PC-9 (cell line): Measurements from ENCODE around the gene PBX4. TPM values are rescaled to one million over a fixed set of nuclear protein-coding genes. Genes with fewer than 3 reads are reported as not detected.

Experiments used
- BruUV-seq: library from RNA; stranded (reverse); fragments of 400-500 nt; replicated peaks from 2 replicates; lab custom pipeline; 2021; lab: Mats Ljungman, UMichigan
- CTCF ChIA-PET: fragments of 300-600 bp; sonication (Branson Sonifier 250); formaldehyde crosslinking; loops from one replicate; lab custom pipeline; 2022; ENCODE audit warnings: antibody characterized with exemption; lab: Charles Lee
- POLR2A ChIA-PET: fragments of 300-600 bp; sonication (Branson Sonifier 250); formaldehyde crosslinking; loops from one replicate; lab custom pipeline; 2022; ENCODE audit warnings: antibody characterized with exemption; ENCODE audit not compliant: unreplicated experiment; lab: Charles Lee
- DNase-seq, 2 experiments: peaks; one replicate each; pipeline versions ENCODE4 v3.0.0 to v3.0.0-alpha.2; 2015 to 2022; ENCODE audit warnings: mixed read lengths in 1 of 2
- H2AFZ ChIP-seq: fragments of 200-600 bp; sonication (generic); 2 replicates; pipeline ENCODE4 v1.8.1; 2017; ENCODE audit warnings: antibody characterized with exemption
- H3F3A ChIP-seq: fragments of 200-600 bp; sonication (generic); 2 replicates; pipeline ENCODE4 v1.8.1; 2017; ENCODE audit warnings: antibody characterized with exemption, mild to moderate bottlenecking, low read depth; ENCODE audit not compliant: insufficient read depth
- H3K27ac ChIP-seq: fragments of 200-600 bp; sonication (generic); 2 replicates; pipeline ENCODE4 v1.6.1; 2016; ENCODE audit warnings: mixed run types
- H3K27me3 ChIP-seq: fragments of 200-600 bp; sonication (generic); 2 replicates; pipeline ENCODE4 v1.6.1; 2016; ENCODE audit warnings: low read depth, mixed run types; ENCODE audit not compliant: insufficient read depth
- H3K36me3 ChIP-seq: fragments of 200-600 bp; sonication (generic); 2 replicates; pipeline ENCODE4 v1.6.1; 2016; ENCODE audit warnings: low read depth, mixed run types
- H3K4me1 ChIP-seq: fragments of 200-600 bp; sonication (generic); replicated peaks from 2 replicates; pipeline ENCODE4 v1.6.1; 2016; ENCODE audit warnings: mixed run types; ENCODE audit not compliant: insufficient read depth
- H3K4me2 ChIP-seq: fragments of 200-600 bp; sonication (generic); 2 replicates; pipeline ENCODE4 v1.6.1; 2017; ENCODE audit warnings: mixed run types
- H3K4me3 ChIP-seq: fragments of 200-600 bp; sonication (generic); 2 replicates; pipeline ENCODE4 v1.6.1; 2016; ENCODE audit warnings: mixed run types
- H3K79me2 ChIP-seq: fragments of 200-600 bp; sonication (generic); 2 replicates; pipeline ENCODE4 v1.6.1; 2017; ENCODE audit warnings: low read depth, mixed run types
- H3K9me2 ChIP-seq: fragments of 200-600 bp; sonication (generic); 2 replicates; pipeline ENCODE4 v1.8.1; 2017; ENCODE audit warnings: mild to moderate bottlenecking; ENCODE audit not compliant: insufficient read depth
- H3K9me3 ChIP-seq: fragments of 200-600 bp; sonication (generic); 2 replicates; pipeline ENCODE4 v1.8.1; 2016; ENCODE audit warnings: low read depth; ENCODE audit not compliant: insufficient read depth
- H4K20me1 ChIP-seq: fragments of 200-600 bp; sonication (generic); 2 replicates; pipeline ENCODE4 v1.8.1; 2017; ENCODE audit not compliant: insufficient read depth
- CTCF ChIP-seq: fragments of 200-600 bp; sonication (generic); conservative IDR thresholded peaks from 2 replicates; pipeline ENCODE4 v1.6.1; 2017; ENCODE audit warnings: mixed run types, antibody characterized with exemption, mild to moderate bottlenecking, moderate library complexity
- EZH2 ChIP-seq: fragments of 200-600 bp; sonication (generic); IDR thresholded peaks from 2 replicates; pipeline ENCODE4 v1.8.0; 2017; ENCODE audit warnings: antibody characterized with exemption, low read depth
- intact Hi-C: fragments of 100-400 bp; cut with micrococcal nuclease; formaldehyde crosslinking; loops from one replicate; pipeline ENCODE4 v1.10.0; 2022; ENCODE audit not compliant: unreplicated experiment
- total RNA-seq: library from RNA; stranded (reverse); gene quantifications from 2 replicates; pipeline ENCODE4 v1.2.3, GENCODE V29; 2021

The PBX4 gene
- total RNA-seq, 1 experiment from 2014 or later = 5.7 TPM

- no TSS peak for BruUV-seq
- DNase-seq = no peak
- intact Hi-C loops = no loop called here
- no peak overlapping the region for H2AFZ ChIP-seq
- no peak overlapping the region for H3K27ac ChIP-seq
- no peaks in the 10 kb centered on the region for H3K27me3 ChIP-seq
- no peaks in the 10 kb centered on the region for H4K20me1 ChIP-seq
- H3K4me2 ChIP-seq = no peak overlapping the region
- POLR2A ChIA-PET = no interaction called here
- no peaks in the 10 kb centered on the region for H3K9me2 ChIP-seq
- CTCF ChIA-PET = no interaction called here
- H3K36me3 ChIP-seq = no peaks in the 10 kb centered on the region
- TF ChIP-seq EZH2 = no peak
- no peak for TF ChIP-seq CTCF
- H3K4me3 ChIP-seq = no peak overlapping the region
- H3K4me1 ChIP-seq = no peaks in the 10 kb centered on the region
- H3K79me2 ChIP-seq = no peaks in the 10 kb centered on the region
- no peaks in the 10 kb centered on the region; the same call in 1 of the 2 replicates for H3F3A ChIP-seq
- no peaks in the 10 kb centered on the region for H3K9me3 ChIP-seq
Measured at GRCh38 chr19:19559931-19560330, 58.6 kb downstream of the PBX4 start.

GRCh38 chr19:19558636-19559035, 59.9 kb downstream of the PBX4 start:
- DNase-seq = no peak
- BruUV-seq = no TSS peak
- ChIA-PET CTCF (no interaction called here), POLR2A (no interaction called here)
- Histone ChIP-seq H3K4me2 (no peak overlapping the region), H4K20me1 (no peaks in the 10 kb centered on the region), H3K36me3 (no peaks in the 10 kb centered on the region), H3F3A (no peaks in the 10 kb centered on the region; the same call in 1 of the 2 replicates), H3K27me3 (no peaks in the 10 kb centered on the region), H3K4me3 (no peak overlapping the region), H3K9me2 (no peaks in the 10 kb centered on the region), H3K79me2 (no peaks in the 10 kb centered on the region), H3K9me3 (no peaks in the 10 kb centered on the region), H3K27ac (no peak overlapping the region), H3K4me1 (no peaks in the 10 kb centered on the region), H2AFZ (no peak overlapping the region)
- intact Hi-C loops = no loop called here
- TF ChIP-seq CTCF = no peak
- TF ChIP-seq EZH2 = no peak

- no peak overlapping the region for H3K4me3 ChIP-seq
Measured at GRCh38 chr19:19558055-19558454, 60.4 kb downstream of the PBX4 start.

More at GRCh38 chr19:19558055-19558454, 60.4 kb downstream of the PBX4 start:
- intact Hi-C loops = no loop called here
- TF ChIP-seq CTCF = no peak
- no peak for TF ChIP-seq EZH2
- ChIA-PET CTCF (no interaction called here), POLR2A (interaction anchor here (0.8 kb wide), 1 partner anchor 98 kb away, joined by 8 read pairs; no protein-coding TSS in a partner anchor)
- Histone ChIP-seq H3K9me3 (no peaks in the 10 kb centered on the region), H3K27me3 (no peaks in the 10 kb centered on the region), H3K4me2 (no peak overlapping the region), H4K20me1 (no peaks in the 10 kb centered on the region), H2AFZ (no peak overlapping the region), H3K9me2 (no peaks in the 10 kb centered on the region), H3F3A (no peaks in the 10 kb centered on the region; the same call in 1 of the 2 replicates), H3K36me3 (no peaks in the 10 kb centered on the region), H3K79me2 (no peaks in the 10 kb centered on the region), H3K27ac (no peak overlapping the region), H3K4me1 (no peaks in the 10 kb centered on the region)
- no peak for DNase-seq
- BruUV-seq = no TSS peak
